Central memory CD8-positive, alpha-beta T cell (primary cell): ENCODE data around the gene PIP5KL1.

Source experiments
- ATAC-seq: fragments of 150-1000 bp; cut with Tn5 transposase; replicated peaks from 2 replicates; pipeline ENCODE4 v1.10.0; 2022; ENCODE audit warnings: mild to moderate bottlenecking, moderate FRiP score, moderate number of reproducible peaks; ENCODE audit not compliant: poor library complexity, severe bottlenecking; ENCODE audit errors: extremely low read depth
- DNase-seq, 2 donors: peaks; one replicate each; pipeline ENCODE4 v3.0.0; 2021; ENCODE audit warnings: low spot score in 2 of 2
- H3K27ac Mint-ChIP-seq: one replicate; pipeline ENCODE4 v1.8.0; 2022; ENCODE audit warnings: low read depth, mild to moderate bottlenecking, moderate library complexity, mixed read lengths
- H3K27me3 Mint-ChIP-seq: one replicate; pipeline ENCODE4 v1.8.0; 2022; ENCODE audit warnings: mixed read lengths
- H3K36me3 Mint-ChIP-seq: one replicate; pipeline ENCODE4 v1.8.0; 2022; ENCODE audit warnings: mild to moderate bottlenecking, moderate library complexity, mixed read lengths; ENCODE audit not compliant: insufficient read depth
- H3K4me1 Mint-ChIP-seq: one replicate; pipeline ENCODE4 v1.8.0; 2022; ENCODE audit warnings: mixed read lengths
- H3K4me3 Mint-ChIP-seq: one replicate; pipeline ENCODE4 v1.8.0; 2022; ENCODE audit warnings: mild to moderate bottlenecking, moderate library complexity, mixed read lengths
- H3K9me3 Mint-ChIP-seq: one replicate; pipeline ENCODE4 v1.8.0; 2022; ENCODE audit warnings: mixed read lengths

Gene PIP5KL1

GRCh38 chr9:127941961-127942215 is 11.3 kb upstream of the PIP5KL1 start:
- no peak for DNase-seq
- peaks cover 45% of the 10 kb centered on the region for H3K36me3 Mint-ChIP-seq
- ATAC-seq = no peak
- no peaks in the 10 kb centered on the region for H3K9me3 Mint-ChIP-seq
- H3K4me1 Mint-ChIP-seq = peaks cover 30% of the 10 kb centered on the region
- no peaks in the 10 kb centered on the region for H3K27me3 Mint-ChIP-seq
- H3K27ac Mint-ChIP-seq = no peak overlapping the region
- H3K4me3 Mint-ChIP-seq = no peak overlapping the region

GRCh38 chr9:127941062-127941960 is 10.7 kb upstream of the PIP5KL1 start:
- DNase-seq (no peak), ATAC-seq (no peak)
- H3K27ac Mint-ChIP-seq = no peak overlapping the region
- H3K27me3 Mint-ChIP-seq = no peaks in the 10 kb centered on the region
- H3K9me3 Mint-ChIP-seq = no peaks in the 10 kb centered on the region
- H3K36me3 Mint-ChIP-seq = peaks cover 43% of the 10 kb centered on the region
- no peak overlapping the region for H3K4me3 Mint-ChIP-seq
- peaks cover 35% of the 10 kb centered on the region for H3K4me1 Mint-ChIP-seq

GRCh38 chr9:127940593-127940992 is 10.0 kb upstream of the PIP5KL1 start:
- H3K4me1 Mint-ChIP-seq = peaks cover 43% of the 10 kb centered on the region
- no peak overlapping the region for H3K27ac Mint-ChIP-seq
- H3K36me3 Mint-ChIP-seq = peaks cover 47% of the 10 kb centered on the region
- H3K27me3 Mint-ChIP-seq = no peaks in the 10 kb centered on the region
- no peak for ATAC-seq
- H3K4me3 Mint-ChIP-seq = no peak overlapping the region
- H3K9me3 Mint-ChIP-seq = no peaks in the 10 kb centered on the region
- no peak for DNase-seq

- Mint-ChIP-seq H3K4me1 (peaks cover 48% of the 10 kb centered on the region), H3K9me3 (no peaks in the 10 kb centered on the region), H3K36me3 (peaks cover 42% of the 10 kb centered on the region), H3K27ac (peak overlapping the region; percentile 87), H3K27me3 (no peaks in the 10 kb centered on the region), H3K4me3 (peak overlapping the region; percentile 85)
- DNase-seq (no peak), ATAC-seq (no peak)
Observed at GRCh38 chr9:127938298-127938690, 7.7 kb upstream of the PIP5KL1 start.

GRCh38 chr9:127937388-127938297 is 7.1 kb upstream of the PIP5KL1 start, which contains the start of gene DPM2:
Gene DPM2, minus strand, starts transcription at chr9:127937854. Its CDS starts 34 bp downstream, at chr9:127937820.
- DNase-seq = peak; percentile 67 to 68
- Mint-ChIP-seq H3K27ac (peak within 1 kb of the TSS; percentile 87), H3K4me1 (peaks cover 41% of the 10 kb centered on the region), H3K36me3 (peaks cover 37% of the 10 kb centered on the region), H3K9me3 (no peaks in the 10 kb centered on the region), H3K27me3 (no peaks in the 10 kb centered on the region), H3K4me3 (peak within 1 kb of the TSS; percentile 85)
- peak; percentile 95 for ATAC-seq

- Mint-ChIP-seq H3K9me3 (no peaks in the 10 kb centered on the region), H3K4me3 (peak overlapping the region; percentile 85)
- DNase-seq = no peak
Observed at GRCh38 chr9:127937056-127937387, 6.4 kb upstream of the PIP5KL1 start.

GRCh38 chr9:127936347-127936852 is 5.8 kb upstream of the PIP5KL1 start:
- Mint-ChIP-seq H3K27ac (peak overlapping the region; percentile 87), H3K36me3 (peaks cover 32% of the 10 kb centered on the region), H3K9me3 (no peaks in the 10 kb centered on the region), H3K4me1 (peaks cover 43% of the 10 kb centered on the region), H3K4me3 (peak overlapping the region; percentile 85), H3K27me3 (no peaks in the 10 kb centered on the region)
- DNase-seq = no peak
- ATAC-seq = no peak

More at GRCh38 chr9:127937056-127937387, 6.4 kb upstream of the PIP5KL1 start:
- no peak for ATAC-seq
- H3K27me3 Mint-ChIP-seq = no peaks in the 10 kb centered on the region
- H3K4me1 Mint-ChIP-seq = peaks cover 40% of the 10 kb centered on the region
- peaks cover 32% of the 10 kb centered on the region for H3K36me3 Mint-ChIP-seq
- H3K27ac Mint-ChIP-seq = peak overlapping the region; percentile 87

GRCh38 chr9:127935765-127936221 is 5.2 kb upstream of the PIP5KL1 start:
- DNase-seq = no peak
- H3K4me1 Mint-ChIP-seq = peaks cover 47% of the 10 kb centered on the region
- H3K27ac Mint-ChIP-seq = peak overlapping the region; percentile 87
- no peaks in the 10 kb centered on the region for H3K27me3 Mint-ChIP-seq
- H3K9me3 Mint-ChIP-seq = no peaks in the 10 kb centered on the region
- H3K4me3 Mint-ChIP-seq = peak overlapping the region; percentile 85
- peaks cover 30% of the 10 kb centered on the region for H3K36me3 Mint-ChIP-seq
- no peak for ATAC-seq

GRCh38 chr9:127934986-127935385 is 4.4 kb upstream of the PIP5KL1 start:
- Mint-ChIP-seq H3K9me3 (no peaks in the 10 kb centered on the region), H3K27me3 (no peaks in the 10 kb centered on the region), H3K4me1 (peaks cover 50% of the 10 kb centered on the region), H3K36me3 (peaks cover 30% of the 10 kb centered on the region), H3K27ac (no peak overlapping the region), H3K4me3 (peak overlapping the region; percentile 85)
- no peak for ATAC-seq
- no peak for DNase-seq

- Mint-ChIP-seq H3K4me3 (no peak overlapping the region), H3K9me3 (no peaks in the 10 kb centered on the region), H3K27me3 (no peaks in the 10 kb centered on the region), H3K4me1 (peaks cover 57% of the 10 kb centered on the region), H3K27ac (no peak overlapping the region), H3K36me3 (peaks cover 27% of the 10 kb centered on the region)
- ATAC-seq (no peak), DNase-seq (no peak)
Observed at GRCh38 chr9:127934248-127934647, 3.7 kb upstream of the PIP5KL1 start.

GRCh38 chr9:127931092-127931881 is 710 bp upstream of the PIP5KL1 start:
- Mint-ChIP-seq H3K4me3 (peak overlapping the region; percentile 74), H3K9me3 (no peaks in the 10 kb centered on the region), H3K27me3 (peaks cover 2% of the 10 kb centered on the region), H3K4me1 (peaks cover 38% of the 10 kb centered on the region), H3K27ac (no peak overlapping the region), H3K36me3 (peaks cover 11% of the 10 kb centered on the region)
- ATAC-seq (no peak), DNase-seq (no peak)

- peaks cover 6% of the 10 kb centered on the region for H3K36me3 Mint-ChIP-seq
- ATAC-seq (no peak), DNase-seq (no peak)
- peak overlapping the region; percentile 74 for H3K4me3 Mint-ChIP-seq
- peaks cover 24% of the 10 kb centered on the region for H3K4me1 Mint-ChIP-seq
- no peaks in the 10 kb centered on the region for H3K9me3 Mint-ChIP-seq
- no peak overlapping the region for H3K27ac Mint-ChIP-seq
- peaks cover 15% of the 10 kb centered on the region for H3K27me3 Mint-ChIP-seq
Observed at GRCh38 chr9:127929625-127929979, 975 bp downstream of the PIP5KL1 start.
